ENCODE data around the gene R3HDM1.

DNA sequence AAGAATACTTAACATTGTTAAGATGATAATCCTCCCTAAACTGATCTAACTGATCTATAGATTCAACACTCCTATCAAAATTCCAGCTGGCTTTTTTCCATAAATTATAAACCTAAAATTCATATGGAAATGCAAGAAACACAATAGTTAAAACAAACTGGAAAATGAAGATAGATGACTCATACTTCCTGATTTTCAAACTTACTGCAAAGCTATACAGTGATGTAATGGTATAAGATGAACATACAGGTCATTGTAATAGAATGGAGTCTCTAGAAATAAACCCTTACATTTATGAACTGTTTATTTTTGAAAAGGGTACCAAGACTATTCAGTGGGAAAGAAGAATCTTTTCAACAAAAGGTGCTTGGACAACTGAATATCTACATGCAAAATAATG is 242.6 kb downstream of the R3HDM1 start:
- TF ChIP-seq, protein P1, sequence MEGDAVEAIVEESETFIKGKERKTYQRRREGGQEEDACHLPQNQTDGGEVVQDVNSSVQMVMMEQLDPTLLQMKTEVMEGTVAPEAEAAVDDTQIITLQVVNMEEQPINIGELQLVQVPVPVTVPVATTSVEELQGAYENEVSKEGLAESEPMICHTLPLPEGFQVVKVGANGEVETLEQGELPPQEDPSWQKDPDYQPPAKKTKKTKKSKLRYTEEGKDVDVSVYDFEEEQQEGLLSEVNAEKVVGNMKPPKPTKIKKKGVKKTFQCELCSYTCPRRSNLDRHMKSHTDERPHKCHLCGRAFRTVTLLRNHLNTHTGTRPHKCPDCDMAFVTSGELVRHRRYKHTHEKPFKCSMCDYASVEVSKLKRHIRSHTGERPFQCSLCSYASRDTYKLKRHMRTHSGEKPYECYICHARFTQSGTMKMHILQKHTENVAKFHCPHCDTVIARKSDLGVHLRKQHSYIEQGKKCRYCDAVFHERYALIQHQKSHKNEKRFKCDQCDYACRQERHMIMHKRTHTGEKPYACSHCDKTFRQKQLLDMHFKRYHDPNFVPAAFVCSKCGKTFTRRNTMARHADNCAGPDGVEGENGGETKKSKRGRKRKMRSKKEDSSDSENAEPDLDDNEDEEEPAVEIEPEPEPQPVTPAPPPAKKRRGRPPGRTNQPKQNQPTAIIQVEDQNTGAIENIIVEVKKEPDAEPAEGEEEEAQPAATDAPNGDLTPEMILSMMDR (IDR thresholded peaks at IDR 0.05), result no peak
- TF ChIP-seq POLR2A (IDR thresholded peaks at IDR 0.05), result no peak

All from right lobe of liver (tissue), 4 donors.